Cardiac muscle cell (in vitro differentiated cells and primary cell): ENCODE measurements around the gene CCSER1. TPM values are rescaled to one million over a fixed set of nuclear protein-coding genes. Genes with fewer than 3 reads are reported as not detected.

Experiments used
- DNase-seq, 2 donors: peaks; one replicate each; pipeline versions ENCODE4 v3.0.0 to v3.0.0-alpha.2; 2010 to 2017; ENCODE audit warnings: low read depth in 1 of 2, low spot score in 1 of 2
- H3K27ac ChIP-seq: fragments of 200-600 bp; sonication (generic); 2 replicates; pipeline ENCODE4 v1.5.1; 2016
- H3K27me3 ChIP-seq: fragments of 200-600 bp; sonication (generic); 2 replicates; pipeline ENCODE4 v1.6.0; 2016; ENCODE audit warnings: control low read depth
- H3K36me3 ChIP-seq: fragments of 200-600 bp; sonication (generic); 2 replicates; pipeline ENCODE4 v1.5.1; 2016; ENCODE audit warnings: control low read depth
- H3K4me1 ChIP-seq: fragments of 200-600 bp; sonication (generic); 2 replicates; pipeline ENCODE4 v1.8.1; 2017; ENCODE audit warnings: low read depth, mild to moderate bottlenecking, mixed run types
- H3K4me3 ChIP-seq: fragments of 200-600 bp; sonication (generic); 2 replicates; pipeline ENCODE4 v1.5.1; 2016; ENCODE audit warnings: mild to moderate bottlenecking
- H3K9me3 ChIP-seq: fragments of 200-600 bp; sonication (generic); 2 replicates; pipeline ENCODE4 v1.5.1; 2017; ENCODE audit warnings: low read depth, mild to moderate bottlenecking, control low read depth
- polyA plus RNA-seq: library from polyadenylated mRNA; unstranded; fragments of >200 nt; fragmentation: Nextera tagmentation; extraction: Ambion mirVana; gene quantifications from 2 replicates; pipeline ENCODE4 v1.2.1, GENCODE V29; 2016
- total RNA-seq: library from RNA; depleted of rRNA; stranded (reverse); fragments of >200 nt; gene quantifications from 2 replicates; pipeline ENCODE4 v1.2.3, GENCODE V29; 2016
- TF ChIP-seq, protein P1 (sequence below): IDR thresholded peaks from 2 replicates; pipeline ENCODE4 v1.5.1; 2012; ENCODE audit warnings: low read depth, mild to moderate bottlenecking, low read length

Gene CCSER1
- total and polyA plus RNA-seq, 2 experiments from 2014 or later: 0.77 to 3.6 TPM

DNA sequence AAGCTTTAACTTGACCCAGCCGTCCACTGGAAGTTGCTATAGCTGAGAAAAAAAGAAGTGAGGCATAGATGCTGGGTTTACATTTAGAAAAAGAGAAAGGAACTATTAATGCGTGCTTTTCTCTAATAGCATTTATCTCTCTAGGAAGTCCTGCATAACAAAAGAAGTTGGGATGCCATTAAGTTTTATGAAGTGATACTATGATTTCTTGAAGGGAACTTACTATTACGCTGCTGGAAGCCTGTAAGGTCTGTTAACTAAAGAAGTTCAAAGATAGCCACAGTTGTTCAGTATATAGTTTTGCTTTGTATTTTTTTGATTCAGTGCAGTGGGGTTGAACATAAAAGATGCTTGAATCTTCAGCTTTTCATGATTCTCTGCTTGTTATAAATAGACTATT, 203.4 kb downstream of the CCSER1 start:
- no peak for DNase-seq
- Histone ChIP-seq H3K4me1 (no peaks in the 10 kb centered on the region), H3K9me3 (no peaks in the 10 kb centered on the region), H3K27me3 (no peaks in the 10 kb centered on the region), H3K4me3 (no peak overlapping the region), H3K27ac (no peak overlapping the region), H3K36me3 (no peaks in the 10 kb centered on the region)
- TF ChIP-seq, protein P1, sequence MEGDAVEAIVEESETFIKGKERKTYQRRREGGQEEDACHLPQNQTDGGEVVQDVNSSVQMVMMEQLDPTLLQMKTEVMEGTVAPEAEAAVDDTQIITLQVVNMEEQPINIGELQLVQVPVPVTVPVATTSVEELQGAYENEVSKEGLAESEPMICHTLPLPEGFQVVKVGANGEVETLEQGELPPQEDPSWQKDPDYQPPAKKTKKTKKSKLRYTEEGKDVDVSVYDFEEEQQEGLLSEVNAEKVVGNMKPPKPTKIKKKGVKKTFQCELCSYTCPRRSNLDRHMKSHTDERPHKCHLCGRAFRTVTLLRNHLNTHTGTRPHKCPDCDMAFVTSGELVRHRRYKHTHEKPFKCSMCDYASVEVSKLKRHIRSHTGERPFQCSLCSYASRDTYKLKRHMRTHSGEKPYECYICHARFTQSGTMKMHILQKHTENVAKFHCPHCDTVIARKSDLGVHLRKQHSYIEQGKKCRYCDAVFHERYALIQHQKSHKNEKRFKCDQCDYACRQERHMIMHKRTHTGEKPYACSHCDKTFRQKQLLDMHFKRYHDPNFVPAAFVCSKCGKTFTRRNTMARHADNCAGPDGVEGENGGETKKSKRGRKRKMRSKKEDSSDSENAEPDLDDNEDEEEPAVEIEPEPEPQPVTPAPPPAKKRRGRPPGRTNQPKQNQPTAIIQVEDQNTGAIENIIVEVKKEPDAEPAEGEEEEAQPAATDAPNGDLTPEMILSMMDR: no peak

DNA sequence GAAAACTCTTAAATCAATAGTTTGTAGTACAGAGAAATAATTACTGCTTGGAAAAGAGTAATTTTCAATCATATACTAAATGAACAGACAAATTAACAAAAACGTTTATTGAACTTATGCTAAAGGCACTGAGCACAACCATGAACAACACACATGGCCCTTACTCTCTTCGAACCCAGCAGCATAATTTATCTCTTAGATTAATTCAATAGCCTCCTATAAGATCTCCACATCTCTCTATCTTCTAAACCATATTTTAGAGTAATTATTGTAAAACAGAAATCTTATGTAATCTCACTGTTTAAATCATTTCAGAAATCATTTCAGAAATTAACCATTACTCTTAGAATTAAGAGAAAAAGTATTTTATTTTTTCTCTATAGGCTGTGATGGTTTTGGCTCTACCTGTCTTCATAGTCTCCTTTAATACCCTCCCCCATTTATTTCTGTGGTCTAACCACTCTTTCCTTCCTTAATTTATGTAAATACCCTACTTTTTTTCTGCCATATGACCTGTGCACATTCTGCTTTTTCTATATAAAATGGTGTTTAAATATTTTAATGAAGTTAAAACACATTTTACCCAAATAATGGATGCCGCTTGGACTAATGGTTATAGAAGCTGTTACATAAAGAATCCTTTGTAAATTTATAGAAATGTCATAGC, 218.5 kb downstream of the CCSER1 start:
- Histone ChIP-seq H3K27me3 (no peaks in the 10 kb centered on the region), H3K4me1 (no peaks in the 10 kb centered on the region), H3K36me3 (no peaks in the 10 kb centered on the region), H3K4me3 (no peak overlapping the region), H3K27ac (no peak overlapping the region), H3K9me3 (no peaks in the 10 kb centered on the region)
- TF ChIP-seq, protein P1: no peak
- no peak for DNase-seq

DNA sequence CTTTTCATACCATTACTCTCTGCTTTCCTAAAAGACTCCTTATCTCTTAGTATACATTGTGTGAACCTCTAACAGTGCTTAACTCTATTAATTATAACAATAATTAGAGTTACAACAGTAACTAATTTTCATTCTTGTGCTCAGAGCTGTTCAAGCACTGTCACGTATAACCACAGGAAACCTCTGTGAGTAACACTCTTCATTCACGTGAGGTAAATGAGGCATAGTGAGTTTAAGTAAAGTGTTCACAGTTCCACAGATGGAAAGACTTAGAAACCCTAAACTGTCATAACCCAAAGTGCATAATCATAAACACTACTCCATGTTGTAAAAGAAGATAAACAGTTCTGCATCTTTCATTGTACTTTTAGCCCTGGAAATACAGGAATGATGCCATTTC, 222.4 kb downstream of the CCSER1 start:
- no peaks in the 10 kb centered on the region for H3K27me3 ChIP-seq
- no peak overlapping the region for H3K27ac ChIP-seq
- H3K4me3 ChIP-seq: no peak overlapping the region
- DNase-seq: no peak
- TF ChIP-seq, protein P1: no peak
- no peaks in the 10 kb centered on the region for H3K36me3 ChIP-seq
- H3K4me1 ChIP-seq: no peaks in the 10 kb centered on the region
- H3K9me3 ChIP-seq: no peaks in the 10 kb centered on the region

DNA sequence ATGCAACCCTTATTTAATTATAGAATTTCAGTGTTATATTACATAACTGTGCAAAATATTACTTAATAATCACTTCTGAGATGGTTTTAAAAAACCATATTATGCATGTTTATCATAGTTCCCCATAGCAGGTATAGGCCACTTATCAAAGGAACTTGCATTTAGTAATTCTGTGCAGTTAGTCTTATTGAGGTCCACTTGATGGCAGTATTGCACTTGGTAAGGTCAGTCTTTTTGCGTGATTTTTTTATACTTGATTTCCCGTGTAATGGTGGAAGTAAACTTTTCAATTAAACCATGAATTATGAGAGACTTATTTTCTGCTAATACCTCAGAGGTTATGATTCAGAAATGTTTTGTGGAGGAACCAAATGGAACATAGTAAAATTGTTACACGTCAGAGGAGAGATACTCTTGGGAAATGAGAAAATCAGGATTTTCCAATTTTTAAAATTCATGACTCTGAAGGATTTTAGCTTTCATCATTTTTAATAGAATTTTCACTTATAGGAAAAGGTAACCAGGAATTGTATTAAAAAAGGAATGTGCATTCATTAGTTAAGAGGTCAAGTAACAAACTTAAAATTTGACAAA, 230.0 kb downstream of the CCSER1 start:
- H3K4me1 ChIP-seq: no peaks in the 10 kb centered on the region
- peak; percentile 69 to 88 for DNase-seq
- no peaks in the 10 kb centered on the region for H3K27me3 ChIP-seq
- TF ChIP-seq, protein P1: peak; percentile 69
- no peaks in the 10 kb centered on the region for H3K36me3 ChIP-seq
- H3K9me3 ChIP-seq: no peaks in the 10 kb centered on the region
- no peak overlapping the region for H3K27ac ChIP-seq
- no peak overlapping the region for H3K4me3 ChIP-seq

DNA sequence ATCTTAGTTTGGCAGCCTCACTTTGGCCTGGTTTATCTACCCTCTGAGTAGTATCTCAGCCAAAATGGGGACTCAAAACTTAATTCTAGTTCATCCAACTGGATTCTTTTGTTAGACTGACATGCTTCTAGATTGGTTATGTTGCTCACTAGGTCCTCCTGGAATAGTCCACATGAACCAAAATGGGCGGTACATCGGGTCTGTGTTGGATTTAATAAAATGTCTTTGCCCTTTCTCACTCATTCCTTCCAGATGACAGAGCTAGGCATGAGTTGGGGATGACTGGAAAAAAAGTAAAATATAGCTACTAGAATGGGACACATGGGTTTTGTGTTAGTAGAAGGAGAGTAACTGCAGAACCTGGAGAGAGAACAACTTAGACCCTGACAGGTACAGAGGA, 247.9 kb downstream of the CCSER1 start:
- no peak for DNase-seq
- TF ChIP-seq, protein P1: no peak

More for the DNA sequence above, 247.9 kb downstream of the CCSER1 start:
- Histone ChIP-seq H3K27me3 (no peaks in the 10 kb centered on the region), H3K9me3 (no peaks in the 10 kb centered on the region), H3K27ac (no peak overlapping the region), H3K4me3 (no peak overlapping the region), H3K36me3 (no peaks in the 10 kb centered on the region), H3K4me1 (no peaks in the 10 kb centered on the region)
